ENCODE results near the gene KHDRBS2. TPM values are rescaled to one million over a fixed set of nuclear protein-coding genes. Genes with fewer than 3 reads are reported as not detected.

KHDRBS2 gene
- polyA plus RNA-seq, result 20.4 and 20.7 TPM in 2 replicates

GRCh38 chr6:62285612-62286469, at the start of gene KHDRBS2:
TSS of gene KHDRBS2 (minus strand) at chr6:62286225.

